ENCODE results near the gene MAPK8IP3.
"Not testable (repeated sequence)": the region's sequence is repeated elsewhere in the genome, so short reads cannot be mapped to it uniquely, and the experiment has no call there.

Gene MAPK8IP3

DNA sequence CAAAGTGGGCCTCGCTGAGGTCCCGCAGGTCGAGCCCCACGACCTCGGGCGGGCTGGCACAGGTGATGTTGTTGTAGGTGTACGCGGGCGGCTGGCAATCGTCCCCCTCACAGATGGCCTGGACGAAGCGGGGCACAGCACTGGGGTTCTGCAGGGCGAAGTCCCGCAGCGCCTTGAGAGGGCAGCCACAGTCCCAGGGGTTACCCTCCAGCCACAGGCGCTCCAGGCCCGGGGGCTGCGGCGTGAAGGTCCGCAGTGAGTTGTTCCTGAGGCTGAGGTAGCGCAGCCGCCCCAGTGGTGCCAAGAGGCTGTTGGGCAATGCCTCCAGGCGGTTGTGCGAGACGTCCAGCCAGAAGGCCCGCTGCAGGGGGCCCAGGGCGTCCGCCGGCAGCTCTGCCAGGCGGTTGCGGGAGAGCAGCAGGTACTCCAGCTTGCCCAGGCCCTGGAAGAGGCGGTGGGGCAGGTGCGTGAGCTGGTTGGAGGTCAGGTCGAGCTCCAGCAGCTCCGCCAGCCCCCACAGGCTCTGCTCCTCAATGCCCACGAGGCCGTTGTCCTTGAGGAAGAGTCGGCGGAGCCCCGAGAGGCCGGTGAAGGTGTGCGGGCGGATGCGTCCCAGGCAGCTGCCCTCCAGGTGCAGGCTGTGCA, 84.7 kb downstream of the MAPK8IP3 start:
- Histone ChIP-seq H3K9me3 (no peaks in the 10 kb centered on the region), H4K20me1 (peaks cover 71% of the 10 kb centered on the region), H3K4me3 (no peak overlapping the region), H3K4me2 (no peak overlapping the region), H3K27me3 (no peaks in the 10 kb centered on the region), H3K27ac (no peak overlapping the region), H3K36me3 (peaks cover 71% of the 10 kb centered on the region), H3K4me1 (no peaks in the 10 kb centered on the region), H3K9ac (no peak overlapping the region)
- TF ChIP-seq Cebpa-rat (IDR thresholded peaks at IDR 0.05) = no peak

DNA sequence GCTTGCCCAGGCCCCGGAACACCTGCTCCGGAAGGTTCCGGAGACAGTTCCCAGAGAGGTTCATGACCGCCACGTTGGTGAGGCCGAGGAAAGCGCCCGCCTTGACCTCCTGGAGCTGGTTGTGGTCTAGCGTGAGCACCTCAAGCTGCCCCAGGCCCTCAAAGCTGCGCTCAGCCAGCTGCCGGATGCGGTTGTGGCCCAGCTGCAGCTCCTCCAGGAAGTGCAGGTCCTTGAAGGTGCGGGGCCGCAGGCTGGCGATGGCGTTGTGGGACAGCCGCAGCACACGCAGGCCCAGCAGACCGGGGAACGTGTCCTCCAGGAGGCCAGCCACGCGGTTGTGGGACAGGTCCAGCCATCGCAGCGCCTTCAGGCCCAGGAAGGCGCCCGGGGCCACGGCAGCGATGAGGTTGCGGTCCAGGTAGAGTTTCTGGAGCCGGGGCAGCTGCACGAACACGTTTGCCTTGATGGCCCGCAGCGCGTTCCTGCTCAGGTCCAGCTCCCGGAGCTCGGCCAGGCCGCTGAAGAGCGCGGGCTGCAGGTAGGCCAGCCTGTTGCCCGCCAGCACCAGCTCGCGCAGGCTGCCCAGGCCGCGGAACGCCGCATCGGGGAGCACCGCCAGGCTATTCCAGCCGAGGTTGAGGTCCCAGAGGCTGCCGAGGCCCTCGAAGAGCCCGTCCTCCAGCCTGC, 85.4 kb downstream of the MAPK8IP3 start:
- Histone ChIP-seq H3K27me3 (no peaks in the 10 kb centered on the region), H4K20me1 (peaks cover 64% of the 10 kb centered on the region), H3K4me1 (no peaks in the 10 kb centered on the region), H3K4me3 (no peak overlapping the region), H3K36me3 (peaks cover 65% of the 10 kb centered on the region), H3K27ac (no peak overlapping the region), H3K9ac (no peak overlapping the region), H3K4me2 (no peak overlapping the region), H3K9me3 (no peaks in the 10 kb centered on the region)
- no peak for TF ChIP-seq Cebpa-rat (IDR thresholded peaks at IDR 0.05)

DNA sequence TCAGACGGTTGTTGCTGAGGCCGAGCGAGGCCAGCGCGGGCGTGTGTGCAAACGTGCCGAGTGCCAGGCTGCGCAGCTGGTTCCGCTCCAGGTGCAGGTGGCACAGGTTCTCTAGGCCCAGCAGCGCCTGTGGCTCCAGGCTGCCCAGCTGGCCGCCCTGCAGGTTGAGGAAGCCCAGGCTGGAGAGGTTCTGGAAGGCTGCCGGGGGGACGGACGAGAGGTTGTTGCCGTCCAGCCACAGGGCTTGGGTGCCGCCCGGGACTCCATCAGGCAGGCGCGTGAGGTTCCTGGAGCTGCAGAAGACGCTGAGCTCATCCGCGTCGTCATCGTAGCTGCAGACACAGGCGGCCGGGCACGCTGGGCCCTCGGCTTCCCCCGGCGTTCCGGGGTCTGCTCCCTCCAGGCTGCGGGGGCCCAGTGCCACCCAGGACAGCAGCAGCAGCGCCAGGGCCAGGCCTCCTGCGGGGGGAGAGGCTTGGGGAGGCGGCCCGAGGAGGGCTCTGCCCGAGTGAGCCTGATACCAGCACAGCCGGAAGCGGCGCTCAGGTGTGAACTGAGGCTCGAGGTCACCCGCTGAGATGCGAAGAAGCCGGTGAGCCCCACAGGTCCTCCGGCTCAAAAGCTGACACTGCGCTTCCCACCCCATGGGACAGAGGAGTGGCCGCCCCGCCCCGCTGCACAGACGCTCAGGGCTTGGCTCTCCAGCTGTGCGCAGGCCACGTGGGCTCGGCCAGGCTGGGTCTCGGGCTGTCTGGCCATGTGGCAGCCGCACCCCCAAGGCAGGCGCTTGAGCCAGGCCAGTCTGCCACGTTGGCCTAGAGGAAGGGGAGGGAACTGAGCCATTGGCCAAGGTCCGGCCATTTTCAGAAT, 86.2 kb downstream of the MAPK8IP3 start:
- Histone ChIP-seq H3K9me3 (peaks cover 3% of the 10 kb centered on the region), H3K4me2 (no peak overlapping the region), H3K4me1 (no peaks in the 10 kb centered on the region), H4K20me1 (peaks cover 56% of the 10 kb centered on the region), H3K36me3 (peaks cover 58% of the 10 kb centered on the region), H3K4me3 (no peak overlapping the region), H3K27ac (no peak overlapping the region), H3K9ac (no peak overlapping the region), H3K27me3 (no peaks in the 10 kb centered on the region)
- TF ChIP-seq Cebpa-rat (IDR thresholded peaks at IDR 0.05) = no peak

DNA sequence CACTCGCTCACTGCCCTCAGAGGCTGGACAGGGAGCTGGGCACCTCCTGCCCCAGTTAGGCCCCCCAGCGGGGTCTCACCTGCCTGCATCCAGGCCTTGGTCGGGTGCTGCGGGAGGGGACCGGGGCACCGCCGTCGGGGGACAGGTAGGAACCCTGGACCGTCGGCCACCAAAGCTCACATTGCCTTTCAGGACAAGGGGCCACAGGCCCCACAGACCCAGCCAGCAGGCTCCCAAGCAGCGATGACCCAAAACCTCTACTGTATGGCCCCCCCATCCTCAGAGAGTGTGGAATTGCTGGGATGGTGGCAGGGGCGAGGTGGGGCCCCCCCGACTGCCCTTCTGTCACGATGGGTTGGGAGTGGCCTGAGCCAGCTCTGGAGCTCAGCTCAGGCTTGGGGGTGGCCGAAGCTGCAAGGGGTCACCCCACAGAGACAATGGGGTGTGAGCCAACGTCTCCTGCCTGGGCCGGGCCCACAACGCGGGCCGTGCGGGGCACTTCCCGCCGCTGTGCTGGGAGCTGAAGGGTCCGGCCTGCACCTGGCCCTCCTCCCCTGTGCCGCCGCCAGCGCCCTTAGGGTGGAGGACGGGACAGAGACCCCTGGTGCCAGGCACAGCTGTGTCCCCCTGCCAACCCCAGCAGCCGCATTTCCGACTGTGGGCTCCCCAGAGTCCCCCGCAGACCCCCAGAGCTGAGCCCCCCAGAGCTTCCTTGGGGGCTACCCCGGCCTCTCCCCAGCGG, 87.0 kb downstream of the MAPK8IP3 start:
- Histone ChIP-seq H3K9me3 (peaks cover 11% of the 10 kb centered on the region), H4K20me1 (peaks cover 48% of the 10 kb centered on the region), H3K4me3 (no peak overlapping the region), H3K36me3 (peaks cover 55% of the 10 kb centered on the region), H3K27me3 (no peaks in the 10 kb centered on the region), H3K4me1 (no peaks in the 10 kb centered on the region), H3K27ac (no peak overlapping the region), H3K4me2 (no peak overlapping the region), H3K9ac (no peak overlapping the region)
- TF ChIP-seq Cebpa-rat (IDR thresholded peaks at IDR 0.05) = no peak

DNA sequence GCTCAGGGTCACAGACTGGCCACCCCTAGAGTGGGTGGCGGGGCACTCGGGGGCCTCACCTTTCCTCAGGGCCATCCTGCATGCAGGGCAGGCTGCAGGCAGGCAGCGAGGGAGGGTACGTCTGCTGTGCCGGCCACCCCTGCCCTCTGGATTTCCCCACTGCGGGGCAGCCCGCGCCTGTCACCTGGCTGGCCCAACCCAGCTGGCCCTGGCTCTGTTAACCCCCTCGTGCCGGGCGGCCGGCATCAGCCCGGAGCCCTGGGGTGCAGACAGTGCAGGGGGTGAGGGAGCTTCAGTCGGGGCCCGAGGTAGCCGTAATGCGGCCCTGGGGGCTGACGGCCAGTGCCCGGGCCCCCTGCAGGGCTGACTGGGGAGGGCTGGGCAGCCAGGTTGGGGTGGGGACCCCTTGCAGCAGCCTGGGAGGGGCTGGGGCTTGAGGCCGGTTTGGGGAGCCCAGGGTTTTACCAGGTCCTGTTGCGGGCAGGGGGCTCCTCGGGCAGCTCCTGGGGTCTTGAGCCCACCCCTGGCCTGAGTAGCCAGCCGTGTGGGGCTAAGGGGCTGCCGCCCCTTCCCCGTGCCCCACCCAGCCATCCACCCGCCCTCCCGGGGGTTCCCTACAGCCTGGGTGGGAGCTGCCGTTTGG, 87.7 kb downstream of the MAPK8IP3 start, which contains the start of gene IGFALS:
IGFALS (minus strand) TSS at position 128 of the 643 bp plus-strand sequence; CDS start at position 75, 53 bp downstream.
- peaks cover 18% of the 10 kb centered on the region for H3K9me3 ChIP-seq

DNA sequence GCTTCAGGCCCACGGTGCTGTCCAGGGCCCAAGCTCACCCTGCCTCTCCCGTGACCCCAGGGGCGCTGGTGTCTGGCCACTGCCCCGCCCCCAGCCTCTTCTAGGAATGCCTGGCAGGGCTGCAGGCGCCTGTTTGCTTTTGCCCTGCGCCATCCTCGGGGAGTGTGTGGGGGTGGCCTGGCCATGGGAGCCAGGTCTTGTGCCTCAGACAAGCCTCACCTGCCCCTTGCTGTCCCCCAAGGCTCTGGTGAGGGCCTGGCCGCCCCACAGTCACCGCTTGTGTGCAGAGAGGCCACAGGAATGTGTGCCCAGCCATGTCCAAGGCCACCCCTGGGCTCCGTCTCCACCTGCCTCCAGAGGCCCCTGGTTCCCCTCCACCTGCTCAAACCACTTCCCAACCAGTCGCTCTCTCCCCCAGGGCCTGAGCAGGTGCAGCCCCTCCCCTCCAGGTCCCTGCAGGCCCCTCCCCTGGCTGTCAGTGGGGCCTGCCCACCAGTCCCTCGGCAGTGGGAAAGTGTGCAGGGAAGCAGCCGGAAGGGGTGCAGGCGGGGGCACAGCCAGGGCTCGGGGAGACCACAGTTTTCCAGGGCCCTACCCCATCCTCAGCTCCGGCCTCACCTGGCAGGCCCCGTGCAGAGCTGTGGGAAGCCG, 88.4 kb downstream of the MAPK8IP3 start:
- H3K9ac ChIP-seq = no peak overlapping the region
- H3K27ac ChIP-seq = no peak overlapping the region
- peaks cover 55% of the 10 kb centered on the region for H3K36me3 ChIP-seq
- TF ChIP-seq Cebpa-rat (IDR thresholded peaks at IDR 0.05) = no peak
- no peak overlapping the region for H3K4me3 ChIP-seq
- no peaks in the 10 kb centered on the region for H3K27me3 ChIP-seq
- H3K4me1 ChIP-seq = no peaks in the 10 kb centered on the region
- H4K20me1 ChIP-seq = peaks cover 35% of the 10 kb centered on the region
- H3K9me3 ChIP-seq = peaks cover 24% of the 10 kb centered on the region
- no peak overlapping the region for H3K4me2 ChIP-seq

More for the DNA sequence above, 87.7 kb downstream of the MAPK8IP3 start, which contains the start of gene IGFALS:
- Histone ChIP-seq H3K4me3 (no peak within 1 kb of the TSS), H3K27me3 (no peaks in the 10 kb centered on the region), H3K4me2 (no peak within 1 kb of the TSS), H3K4me1 (no peaks in the 10 kb centered on the region), H3K36me3 (peaks cover 55% of the 10 kb centered on the region), H3K9ac (no peak within 1 kb of the TSS), H4K20me1 (peaks cover 41% of the 10 kb centered on the region), H3K27ac (no peak within 1 kb of the TSS)
- no peak for TF ChIP-seq Cebpa-rat (IDR thresholded peaks at IDR 0.05)

DNA sequence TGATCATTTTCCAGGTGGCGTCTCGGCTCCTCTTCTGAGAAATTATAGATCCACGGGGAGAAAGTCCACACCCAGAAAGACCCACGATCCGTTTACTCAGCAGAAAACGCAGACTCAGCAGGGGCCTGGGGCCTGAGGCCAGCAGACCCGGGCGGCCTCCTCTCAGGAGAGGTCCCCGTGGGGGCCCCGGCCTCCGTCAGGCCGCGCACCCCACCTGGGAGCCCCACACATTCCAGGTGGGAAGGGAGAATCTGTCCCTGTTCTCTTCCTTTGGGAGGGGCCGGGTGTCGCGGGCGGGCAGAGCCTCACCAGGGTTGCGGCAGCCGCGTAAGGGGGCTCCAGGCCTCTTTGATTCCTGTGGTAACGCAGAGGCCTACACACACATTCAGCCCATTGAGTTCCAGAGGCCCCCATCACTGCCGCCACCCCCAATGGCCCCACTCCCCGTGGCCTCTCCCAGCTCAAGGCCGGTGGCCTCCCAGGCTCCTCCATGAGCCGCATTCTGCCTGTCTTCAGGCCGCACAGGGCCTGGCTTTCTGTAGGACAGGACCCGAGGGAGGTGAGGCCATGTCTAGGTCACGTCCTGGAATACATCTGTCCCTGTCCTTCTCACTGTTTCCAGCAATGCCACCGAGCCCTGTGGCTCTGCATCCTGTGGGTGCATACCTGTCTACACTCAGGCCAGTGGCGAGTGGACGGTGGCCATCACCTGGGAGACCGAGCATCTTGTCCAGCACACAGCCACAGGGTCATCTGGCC, 89.1 kb downstream of the MAPK8IP3 start:
- no peak overlapping the region for H3K27ac ChIP-seq
- no peak for TF ChIP-seq Cebpa-rat (IDR thresholded peaks at IDR 0.05)
- peaks cover 50% of the 10 kb centered on the region for H3K36me3 ChIP-seq
- H4K20me1 ChIP-seq = peaks cover 27% of the 10 kb centered on the region
- H3K4me1 ChIP-seq = no peaks in the 10 kb centered on the region
- no peak overlapping the region for H3K9ac ChIP-seq
- H3K4me2 ChIP-seq = no peak overlapping the region
- H3K4me3 ChIP-seq = no peak overlapping the region
- no peaks in the 10 kb centered on the region for H3K27me3 ChIP-seq
- H3K9me3 ChIP-seq = peaks cover 32% of the 10 kb centered on the region

DNA sequence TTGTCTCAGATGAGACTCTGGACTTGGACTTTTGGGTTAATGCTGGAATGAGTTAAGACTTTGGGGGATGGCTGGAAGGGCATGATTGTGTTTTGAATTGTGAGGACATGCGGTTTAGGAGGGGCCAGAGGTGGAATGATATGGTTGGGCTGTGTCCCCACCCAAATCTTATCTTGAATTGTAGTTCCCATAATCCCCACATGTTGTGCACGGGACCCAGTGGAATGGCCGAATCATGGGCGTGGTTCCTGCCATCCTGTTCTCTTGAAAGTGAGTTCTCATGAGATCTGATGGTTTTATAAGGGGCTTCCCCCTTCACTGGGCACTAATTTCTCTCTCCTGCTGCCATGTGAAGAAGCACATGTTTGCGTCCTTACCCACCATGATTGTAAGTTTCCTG, 93.3 kb downstream of the MAPK8IP3 start:
- Histone ChIP-seq H3K9me3 (peaks cover 33% of the 10 kb centered on the region), H3K36me3 (peaks cover 22% of the 10 kb centered on the region)
- H3K27ac ChIP-seq, H3K9ac ChIP-seq, H3K4me1 ChIP-seq, H4K20me1 ChIP-seq, H3K4me2 ChIP-seq, H3K27me3 ChIP-seq, H3K4me3 ChIP-seq: not testable (repeated sequence)
